SK-N-SH (cell line): ENCODE results near the gene USH1G. TPM values are rescaled to one million over a fixed set of nuclear protein-coding genes. Genes with fewer than 3 reads are reported as not detected.

Experiments
- CTCF ChIA-PET: fragments of 300-600, 350-600 bp; formaldehyde crosslinking; extraction: SDS; loops from one replicate; lab custom pipeline; 2021; lab: Yijun Ruan, JAX
- POLR2A ChIA-PET: fragments of 350-600 bp; sonication (Branson Sonifier 250); formaldehyde crosslinking; extraction: SDS; loops from one replicate; lab custom pipeline; 2020; ENCODE audit warnings: antibody characterized with exemption, inconsistent platforms; lab: Yijun Ruan, JAX
- DNase-seq: peaks from one replicate; pipeline ENCODE4 v3.0.0; 2012
- H2AFZ ChIP-seq: fragments of 200-600 bp; sonication (generic); 2 replicates; pipeline ENCODE4 v1.8.1; 2016; ENCODE audit warnings: antibody characterized with exemption, mild to moderate bottlenecking, low read depth
- H3F3A ChIP-seq: fragments of 200-600 bp; sonication (generic); replicated peaks from 2 replicates; pipeline ENCODE3; 2016; ENCODE audit warnings: antibody characterized with exemption, mild to moderate bottlenecking; ENCODE audit not compliant: insufficient read depth
- H3K27ac ChIP-seq, 2 experiments: fragments of 200-500 bp in 1 of 2; fragments of 200-600 bp in 1 of 2; sonication (Bioruptor generic) in 1 of 2; sonication (generic), shearing (Covaris generic) in 1 of 2; 2 replicates each; pipeline versions ENCODE4 v1.5.1 to v1.6.1; 2014 to 2016; ENCODE audit warnings: low read depth in 2 of 2, inconsistent platforms in 1 of 2, low read length in 1 of 2, mild to moderate bottlenecking in 1 of 2, mixed read lengths in 1 of 2
- H3K27me3 ChIP-seq: fragments of 200-600 bp; sonication (generic), shearing (Covaris generic); 2 replicates; pipeline ENCODE4 v1.6.1; 2016; ENCODE audit warnings: mixed run types; ENCODE audit not compliant: insufficient read depth
- H3K36me3 ChIP-seq, 2 experiments: fragments of 200-500 bp in 1 of 2; fragments of 200-600 bp in 1 of 2; sonication (Bioruptor generic) in 1 of 2; sonication (generic) in 1 of 2; replicated peaks in 1 of 2; 2 replicates each; pipeline versions ENCODE3 to v1.5.1; 2014 to 2016; ENCODE audit warnings: low read length in 1 of 2, mild to moderate bottlenecking in 1 of 2; ENCODE audit not compliant: insufficient read depth in 2 of 2, control insufficient read depth in 1 of 2
- H3K4me1 ChIP-seq, 2 experiments: fragments of 200-500 bp in 1 of 2; fragments of 200-600 bp in 1 of 2; sonication (Bioruptor generic) in 1 of 2; sonication (generic), shearing (Covaris generic) in 1 of 2; 2 replicates each; pipeline versions ENCODE4 v1.5.1 to v1.6.1; 2014 to 2016; ENCODE audit warnings: low read depth in 1 of 2, low read length in 1 of 2, mixed run types in 1 of 2; ENCODE audit not compliant: insufficient read depth in 2 of 2, control insufficient read depth in 1 of 2
- H3K4me2 ChIP-seq: fragments of 200-600 bp; sonication (generic), shearing (Covaris generic); 2 replicates; pipeline ENCODE4 v1.6.1; 2017; ENCODE audit warnings: mixed run types
- H3K4me3 ChIP-seq, 2 experiments: fragments of 200-500 bp in 1 of 2; fragments of 200-600 bp in 1 of 2; sonication (Bioruptor generic) in 1 of 2; sonication (generic), shearing (Covaris generic) in 1 of 2; 2 replicates each; pipeline versions ENCODE4 v1.5.1 to v1.8.1; 2014 to 2016; ENCODE audit warnings: low read depth in 2 of 2, inconsistent platforms in 1 of 2, low read length in 1 of 2, mild to moderate bottlenecking in 1 of 2, mixed read lengths in 1 of 2, moderate library complexity in 1 of 2
- H3K79me2 ChIP-seq: fragments of 200-600 bp; sonication (generic); 2 replicates; pipeline ENCODE4 v1.8.1; 2017; ENCODE audit warnings: mild to moderate bottlenecking; ENCODE audit not compliant: insufficient read depth
- H3K9ac ChIP-seq: fragments of 200-600 bp; sonication (generic); 2 replicates; pipeline ENCODE4 v1.6.1; 2017; ENCODE audit warnings: mixed run types
- H3K9me2 ChIP-seq: fragments of 200-600 bp; sonication (generic); 2 replicates; pipeline ENCODE4 v1.6.1; 2017; ENCODE audit warnings: mixed run types
- H3K9me3 ChIP-seq: fragments of 200-600 bp; sonication (generic); 2 replicates; pipeline ENCODE4 v1.6.1; 2017; ENCODE audit warnings: mixed run types, mild to moderate bottlenecking, moderate library complexity
- H4K20me1 ChIP-seq: fragments of 200-600 bp; sonication (generic); 2 replicates; pipeline ENCODE4 v1.6.1; 2017; ENCODE audit warnings: mild to moderate bottlenecking, mixed run types; ENCODE audit not compliant: insufficient read depth
- ELF1 ChIP-seq: IDR thresholded peaks from 2 replicates; pipeline ENCODE4 v1.4.0; 2012
- EP300 ChIP-seq, 2 experiments: IDR thresholded peaks; 2 replicates each; pipeline versions ENCODE4 v1.4.0 to v1.6.1; 2012; ENCODE audit warnings: borderline replicate concordance in 1 of 2, low read depth in 1 of 2, low read length in 1 of 2
- JUND ChIP-seq: IDR thresholded peaks from 2 replicates; pipeline ENCODE4 v1.4.0; 2012
- MEF2A ChIP-seq: IDR thresholded peaks from 2 replicates; pipeline ENCODE4 v1.4.0; 2012; ENCODE audit warnings: low read depth, borderline replicate concordance
- NRF1 ChIP-seq: IDR thresholded peaks from 2 replicates; pipeline ENCODE4 v1.6.1; 2012; ENCODE audit warnings: low read depth, mild to moderate bottlenecking, low read length
- POLR2AphosphoS5 ChIP-seq: IDR thresholded peaks from 2 replicates; pipeline ENCODE4 v1.6.1; 2012; ENCODE audit warnings: low read depth, low read length
- TAF1 ChIP-seq: IDR thresholded peaks from 2 replicates; pipeline ENCODE4 v1.6.1; 2012; ENCODE audit warnings: low read depth, mild to moderate bottlenecking, low read length, moderate library complexity, borderline replicate concordance
- YY1 ChIP-seq: IDR thresholded peaks from 2 replicates; pipeline ENCODE4 v1.4.0; 2012; ENCODE audit warnings: low read depth, mild to moderate bottlenecking
- WGBS: methylation state at CpG from one replicate; pipeline ENCODE4 v1.1.6; 2017; ENCODE audit warnings: low lambda C conversion rate; 5-methylcytosine and 5-hydroxymethylcytosine counted together
- polyA plus RNA-seq, 3 experiments: library from polyadenylated mRNA; depleted of rRNA; stranded (reverse); fragments of >200 nt; gene quantifications; 2 replicates each; pipeline ENCODE4 v1.2.3, GENCODE V29; 2012
- TF ChIP-seq, protein P1 (sequence below): IDR thresholded peaks from 2 replicates; pipeline ENCODE4; 2012
- TF ChIP-seq, protein P2 (sequence below): IDR thresholded peaks from 2 replicates; pipeline ENCODE4 v1.6.1; 2012; ENCODE audit warnings: mild to moderate bottlenecking, low read depth, low read length, moderate library complexity
- TF ChIP-seq, protein P3 (sequence below): IDR thresholded peaks from 2 replicates; pipeline ENCODE4 v1.4.0; 2012; ENCODE audit warnings: low read depth, borderline replicate concordance
- TF ChIP-seq, protein P4 (sequence below): IDR thresholded peaks from 2 replicates; pipeline ENCODE4 v1.4.0; 2012; ENCODE audit warnings: low read depth, borderline replicate concordance

Gene USH1G
- polyA plus RNA-seq, 1 of the 3 experiments (the other 2 are of a cell fraction) = not detected

DNA sequence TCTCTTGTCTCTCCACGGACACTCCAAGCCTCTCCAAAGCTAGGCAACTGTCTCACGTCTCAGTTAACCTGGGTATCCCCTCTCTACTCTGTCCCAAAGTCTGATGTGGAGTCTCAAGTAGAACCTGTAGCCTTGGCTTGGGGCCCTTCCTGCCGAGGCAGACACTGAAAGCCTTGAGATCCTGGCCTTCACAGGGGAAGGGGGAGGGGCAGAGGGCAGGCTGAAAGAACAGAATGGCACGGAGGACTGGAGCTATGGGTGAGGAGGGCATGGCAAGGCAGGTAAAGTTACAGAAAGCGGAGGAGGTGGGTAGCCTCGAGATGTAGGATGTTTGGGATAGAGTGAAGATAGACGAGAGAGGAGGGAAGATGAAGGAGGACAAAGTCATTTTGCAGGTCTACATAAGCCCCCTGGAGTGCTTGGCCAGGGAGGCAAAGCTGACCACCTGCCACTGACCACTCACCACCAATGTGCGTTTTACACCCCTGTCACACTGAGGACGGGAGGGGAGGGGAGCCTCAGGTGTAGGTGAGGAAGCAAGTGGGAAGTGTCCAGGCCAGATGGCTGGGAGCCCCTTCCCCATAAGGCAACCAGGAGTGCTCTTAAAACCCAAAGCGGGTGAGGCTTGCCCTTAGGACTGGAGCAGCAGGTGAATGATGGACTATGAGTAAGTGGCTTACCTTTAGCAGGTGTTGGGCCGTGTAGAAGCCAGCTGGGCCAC, 51.5 kb downstream of the USH1G start:
- H3K9me3 ChIP-seq = no peaks in the 10 kb centered on the region
- no peak overlapping the region for H3K27ac ChIP-seq
- ChIA-PET CTCF (interaction anchor here (1.6 to 47.7 kb wide), 4 partner anchors 54 to 134 kb away, joined by 6 to 3869 read pairs (median 7); partner anchors contain the start of genes GRIN2C, NAT9 and RAB37), POLR2A (interaction anchor here (2.4 kb wide), 1 partner anchor 9 kb away, joined by 14 read pairs; no protein-coding TSS in a partner anchor)
- H3K4me1 ChIP-seq = peaks cover 12 to 19% of the 10 kb centered on the region in 2 experiments; a peak in 3 of 4 replicates
- no peaks in the 10 kb centered on the region for H3K9me2 ChIP-seq
- H3F3A ChIP-seq = no peaks in the 10 kb centered on the region
- peaks cover 0 to 9% of the 10 kb centered on the region in 2 experiments for H3K36me3 ChIP-seq
- peaks cover 15% of the 10 kb centered on the region for H3K79me2 ChIP-seq
- H3K9ac ChIP-seq = 0 out of 2 replicates have a peak overlapping the region, but pooled peaks have one; percentile 74
- 92% methylated on average over 11 of the region's 11 CpGs for WGBS
- peaks cover 9% of the 10 kb centered on the region; the same call in 1 of the 2 replicates for H4K20me1 ChIP-seq
- peak overlapping the region; percentile 90 for H3K4me2 ChIP-seq
- no peak overlapping the region for H2AFZ ChIP-seq
- TF ChIP-seq NRF1 = no peak
- TF ChIP-seq JUND = no peak
- TF ChIP-seq, protein P1, sequence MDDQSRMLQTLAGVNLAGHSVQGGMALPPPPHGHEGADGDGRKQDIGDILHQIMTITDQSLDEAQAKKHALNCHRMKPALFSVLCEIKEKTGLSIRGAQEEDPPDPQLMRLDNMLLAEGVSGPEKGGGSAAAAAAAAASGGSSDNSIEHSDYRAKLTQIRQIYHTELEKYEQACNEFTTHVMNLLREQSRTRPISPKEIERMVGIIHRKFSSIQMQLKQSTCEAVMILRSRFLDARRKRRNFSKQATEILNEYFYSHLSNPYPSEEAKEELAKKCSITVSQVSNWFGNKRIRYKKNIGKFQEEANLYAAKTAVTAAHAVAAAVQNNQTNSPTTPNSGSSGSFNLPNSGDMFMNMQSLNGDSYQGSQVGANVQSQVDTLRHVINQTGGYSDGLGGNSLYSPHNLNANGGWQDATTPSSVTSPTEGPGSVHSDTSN = no peak
- TF ChIP-seq, protein P2, sequence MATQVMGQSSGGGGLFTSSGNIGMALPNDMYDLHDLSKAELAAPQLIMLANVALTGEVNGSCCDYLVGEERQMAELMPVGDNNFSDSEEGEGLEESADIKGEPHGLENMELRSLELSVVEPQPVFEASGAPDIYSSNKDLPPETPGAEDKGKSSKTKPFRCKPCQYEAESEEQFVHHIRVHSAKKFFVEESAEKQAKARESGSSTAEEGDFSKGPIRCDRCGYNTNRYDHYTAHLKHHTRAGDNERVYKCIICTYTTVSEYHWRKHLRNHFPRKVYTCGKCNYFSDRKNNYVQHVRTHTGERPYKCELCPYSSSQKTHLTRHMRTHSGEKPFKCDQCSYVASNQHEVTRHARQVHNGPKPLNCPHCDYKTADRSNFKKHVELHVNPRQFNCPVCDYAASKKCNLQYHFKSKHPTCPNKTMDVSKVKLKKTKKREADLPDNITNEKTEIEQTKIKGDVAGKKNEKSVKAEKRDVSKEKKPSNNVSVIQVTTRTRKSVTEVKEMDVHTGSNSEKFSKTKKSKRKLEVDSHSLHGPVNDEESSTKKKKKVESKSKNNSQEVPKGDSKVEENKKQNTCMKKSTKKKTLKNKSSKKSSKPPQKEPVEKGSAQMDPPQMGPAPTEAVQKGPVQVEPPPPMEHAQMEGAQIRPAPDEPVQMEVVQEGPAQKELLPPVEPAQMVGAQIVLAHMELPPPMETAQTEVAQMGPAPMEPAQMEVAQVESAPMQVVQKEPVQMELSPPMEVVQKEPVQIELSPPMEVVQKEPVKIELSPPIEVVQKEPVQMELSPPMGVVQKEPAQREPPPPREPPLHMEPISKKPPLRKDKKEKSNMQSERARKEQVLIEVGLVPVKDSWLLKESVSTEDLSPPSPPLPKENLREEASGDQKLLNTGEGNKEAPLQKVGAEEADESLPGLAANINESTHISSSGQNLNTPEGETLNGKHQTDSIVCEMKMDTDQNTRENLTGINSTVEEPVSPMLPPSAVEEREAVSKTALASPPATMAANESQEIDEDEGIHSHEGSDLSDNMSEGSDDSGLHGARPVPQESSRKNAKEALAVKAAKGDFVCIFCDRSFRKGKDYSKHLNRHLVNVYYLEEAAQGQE = no peak
- DNase-seq = no peak
- peak overlapping the region; percentile 66 to 88 for H3K4me3 ChIP-seq
- H3K27me3 ChIP-seq = no peaks in the 10 kb centered on the region

DNA sequence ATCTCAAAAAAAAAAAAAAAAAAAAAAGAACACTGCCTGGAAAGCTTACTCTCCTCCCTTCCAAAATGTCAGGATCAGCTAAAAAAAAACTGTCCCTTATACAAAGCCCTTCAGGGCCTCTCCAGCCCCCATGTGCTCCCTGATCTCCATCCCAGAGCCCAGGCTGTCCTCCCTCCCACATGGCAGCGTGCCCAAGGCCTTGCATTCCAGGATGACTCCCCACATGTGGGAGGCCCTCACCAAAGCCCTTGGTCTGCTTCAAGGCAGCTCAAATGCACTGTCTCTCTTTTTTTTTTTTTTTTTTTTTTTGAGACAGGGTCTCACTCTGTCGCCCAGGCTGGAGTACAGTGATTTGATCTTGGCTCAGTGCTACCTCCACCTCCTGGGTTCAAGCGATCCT, 52.5 kb downstream of the USH1G start:
- peaks cover 9% of the 10 kb centered on the region; the same call in 1 of the 2 replicates for H4K20me1 ChIP-seq
- peaks cover under 1% of the 10 kb centered on the region for H3F3A ChIP-seq
- 91% methylated on average over 3 of the region's 3 CpGs for WGBS
- no peaks in the 10 kb centered on the region for H3K9me3 ChIP-seq
- ChIA-PET CTCF (interaction anchor here (0.7 to 47.7 kb wide), 6 partner anchors 53 to 134 kb away, joined by 3 to 3869 read pairs (median 6); partner anchors contain the start of genes GRIN2C, NAT9 and RAB37), POLR2A (no interaction called here)
- no peak overlapping the region for H3K27ac ChIP-seq
- no peak overlapping the region for H2AFZ ChIP-seq
- no peak for DNase-seq
- no peak overlapping the region for H3K9ac ChIP-seq
- H3K27me3 ChIP-seq = no peaks in the 10 kb centered on the region
- H3K36me3 ChIP-seq = peaks cover under 1 to 15% of the 10 kb centered on the region in 2 experiments
- H3K4me1 ChIP-seq = peaks cover 12 to 19% of the 10 kb centered on the region in 2 experiments; a peak in 3 of 4 replicates
- H3K9me2 ChIP-seq = no peaks in the 10 kb centered on the region
- no peak overlapping the region for H3K4me3 ChIP-seq
- H3K79me2 ChIP-seq = peaks cover 15% of the 10 kb centered on the region
- H3K4me2 ChIP-seq = peak overlapping the region; percentile 90; the same call in 1 of the 2 replicates
- no peak for TF ChIP-seq YY1
- TF ChIP-seq JUND = no peak
- TF ChIP-seq EP300 (IDR thresholded peaks at IDR 0.05; ENCODE audit: borderline replicate concordance in 1 of 2, low read depth in 1 of 2, low read length in 1 of 2) = no peak
- no peak for TF ChIP-seq POLR2AphosphoS5
- TF ChIP-seq, protein P3, sequence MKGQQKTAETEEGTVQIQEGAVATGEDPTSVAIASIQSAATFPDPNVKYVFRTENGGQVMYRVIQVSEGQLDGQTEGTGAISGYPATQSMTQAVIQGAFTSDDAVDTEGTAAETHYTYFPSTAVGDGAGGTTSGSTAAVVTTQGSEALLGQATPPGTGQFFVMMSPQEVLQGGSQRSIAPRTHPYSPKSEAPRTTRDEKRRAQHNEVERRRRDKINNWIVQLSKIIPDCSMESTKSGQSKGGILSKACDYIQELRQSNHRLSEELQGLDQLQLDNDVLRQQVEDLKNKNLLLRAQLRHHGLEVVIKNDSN = no peak
- TF ChIP-seq, protein P2 = no peak
- TF ChIP-seq TAF1 = no peak
- no peak for TF ChIP-seq ELF1
- TF ChIP-seq, protein P4, sequence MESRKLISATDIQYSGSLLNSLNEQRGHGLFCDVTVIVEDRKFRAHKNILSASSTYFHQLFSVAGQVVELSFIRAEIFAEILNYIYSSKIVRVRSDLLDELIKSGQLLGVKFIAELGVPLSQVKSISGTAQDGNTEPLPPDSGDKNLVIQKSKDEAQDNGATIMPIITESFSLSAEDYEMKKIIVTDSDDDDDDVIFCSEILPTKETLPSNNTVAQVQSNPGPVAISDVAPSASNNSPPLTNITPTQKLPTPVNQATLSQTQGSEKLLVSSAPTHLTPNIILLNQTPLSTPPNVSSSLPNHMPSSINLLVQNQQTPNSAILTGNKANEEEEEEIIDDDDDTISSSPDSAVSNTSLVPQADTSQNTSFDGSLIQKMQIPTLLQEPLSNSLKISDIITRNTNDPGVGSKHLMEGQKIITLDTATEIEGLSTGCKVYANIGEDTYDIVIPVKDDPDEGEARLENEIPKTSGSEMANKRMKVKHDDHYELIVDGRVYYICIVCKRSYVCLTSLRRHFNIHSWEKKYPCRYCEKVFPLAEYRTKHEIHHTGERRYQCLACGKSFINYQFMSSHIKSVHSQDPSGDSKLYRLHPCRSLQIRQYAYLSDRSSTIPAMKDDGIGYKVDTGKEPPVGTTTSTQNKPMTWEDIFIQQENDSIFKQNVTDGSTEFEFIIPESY = no peak
- TF ChIP-seq MEF2A = no peak
- TF ChIP-seq NRF1 = no peak
